GM19025 (cell line): ENCODE data around the gene ANKS1B.
"Not testable (repeated sequence)": the region's sequence is repeated elsewhere in the genome, so short reads cannot be mapped to it uniquely, and the experiment has no call there.

Source experiments
- ATAC-seq: cut with Tn5 transposase; IDR thresholded peaks from one replicate; pipeline ENCODE4 v1.9.1; 2021; ENCODE audit warnings: mild to moderate bottlenecking, low read depth, moderate library complexity; ENCODE audit not compliant: unreplicated experiment

Gene ANKS1B

GRCh38 chr12:98755855-98756254 is 1228.9 kb downstream of the ANKS1B start:
- not testable (repeated sequence) for ATAC-seq

DNA sequence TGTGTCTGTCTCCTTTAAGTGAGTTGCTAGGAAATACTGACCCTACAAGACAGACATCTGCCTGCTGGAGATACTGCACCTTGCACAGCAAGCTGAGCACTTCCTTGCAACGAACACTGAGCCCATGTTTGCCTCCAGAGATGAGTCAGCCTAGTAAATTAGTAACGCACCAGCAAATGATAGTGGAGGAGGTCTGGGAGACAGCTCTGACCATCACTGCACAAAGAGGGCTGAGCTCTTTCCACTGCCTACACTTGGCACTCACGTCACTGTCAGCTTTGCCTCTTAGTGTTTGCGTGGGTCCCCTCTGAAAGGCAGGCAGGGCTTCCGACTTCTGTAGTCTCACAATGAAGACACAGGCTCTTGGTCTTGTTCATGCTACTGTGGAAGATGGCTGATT is 1230.6 kb downstream of the ANKS1B start:
- ATAC-seq, result peak; percentile 98

GRCh38 chr12:98752726-98753125 is 1232.0 kb downstream of the ANKS1B start:
- ATAC-seq, result no peak

DNA sequence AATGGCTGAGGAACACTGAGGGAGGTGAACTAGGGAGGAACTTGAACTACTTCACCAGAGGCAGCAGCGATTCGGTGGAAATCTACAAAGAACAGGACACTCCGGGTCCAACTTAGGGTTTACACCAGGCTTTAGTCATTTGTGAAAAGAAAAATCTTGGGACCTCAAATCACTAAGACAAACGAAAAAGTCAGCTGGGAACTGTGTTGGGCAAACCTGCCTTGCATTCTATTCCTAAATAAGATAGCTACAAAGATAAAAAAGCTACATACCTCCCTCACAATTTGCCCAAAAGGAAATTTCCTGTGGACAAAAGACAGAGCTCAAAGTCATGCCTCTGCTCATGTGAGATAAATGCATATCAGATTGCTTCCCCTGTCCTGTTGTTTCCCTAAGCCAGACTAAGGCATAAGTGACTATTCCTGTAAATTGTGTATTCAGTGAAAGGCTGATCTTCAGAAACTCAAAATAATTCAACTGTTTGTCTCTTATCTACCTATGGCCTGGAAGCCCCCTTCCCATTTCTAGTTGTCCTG is 1233.1 kb downstream of the ANKS1B start:
- ATAC-seq, result no peak

- ATAC-seq, result no peak
These were observed 1234.2 kb downstream of the ANKS1B start for GRCh38 chr12:98750511-98750910.

GRCh38 chr12:98748463-98748862 is 1236.3 kb downstream of the ANKS1B start:
- ATAC-seq, result no peak

DNA sequence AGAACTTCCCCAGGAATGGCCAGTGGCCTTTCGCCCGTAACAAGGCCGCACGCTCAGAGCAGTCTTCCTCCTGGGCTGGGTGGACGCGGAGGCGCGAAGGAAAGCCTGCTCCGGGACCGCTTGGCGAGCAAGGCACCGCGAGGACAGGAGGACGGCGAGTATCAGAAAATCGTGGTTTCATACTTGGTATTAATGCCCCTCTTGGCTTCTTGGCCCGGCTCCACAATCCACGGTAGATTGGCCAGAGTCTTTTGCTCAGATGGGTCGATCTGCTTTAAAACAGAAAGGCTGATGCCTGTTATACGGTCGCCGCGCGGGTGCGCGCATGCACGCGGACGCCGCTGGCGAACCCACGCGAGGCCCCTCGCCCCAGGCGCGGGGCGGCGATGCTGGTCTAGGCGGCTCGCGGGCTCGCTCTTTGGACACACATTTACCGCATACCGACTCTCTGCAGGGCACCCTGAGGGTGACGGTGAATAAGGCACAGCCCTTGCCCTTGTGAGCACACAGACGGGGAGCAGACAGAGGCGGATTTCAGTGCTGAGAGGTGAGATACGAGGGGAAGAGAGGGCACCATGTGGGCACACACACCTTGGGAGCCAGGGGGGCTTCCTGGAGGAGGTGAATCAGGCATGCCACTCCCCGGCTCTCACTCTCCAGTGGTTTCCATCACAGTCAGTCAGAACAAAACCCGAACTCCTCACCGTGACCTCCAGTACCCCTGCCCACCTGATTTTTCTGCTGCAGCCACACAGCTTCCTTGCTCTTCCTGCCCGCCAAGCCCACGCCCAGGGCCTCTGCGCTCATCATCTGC is 1239.0 kb downstream of the ANKS1B start:
- ATAC-seq, result peak; percentile 72

DNA sequence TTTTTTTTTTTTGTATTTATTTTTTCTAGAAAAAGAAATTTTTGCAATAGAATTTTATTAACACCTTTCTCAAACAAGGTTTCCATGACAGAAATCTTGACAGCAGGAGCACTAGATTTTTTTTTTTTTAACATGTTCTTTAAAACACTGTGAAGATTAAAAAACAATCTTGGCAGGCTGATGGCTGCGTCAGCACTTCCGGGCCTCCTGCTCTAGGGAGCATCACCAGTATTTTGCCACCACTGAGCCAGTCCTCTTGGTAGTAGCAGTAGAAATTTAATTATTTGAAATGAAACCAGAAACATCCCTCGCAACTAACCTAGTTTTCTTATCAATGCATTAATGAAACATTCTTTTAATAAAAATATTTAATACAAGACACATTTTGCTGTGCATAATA is 1240.1 kb downstream of the ANKS1B start:
- no peak for ATAC-seq

DNA sequence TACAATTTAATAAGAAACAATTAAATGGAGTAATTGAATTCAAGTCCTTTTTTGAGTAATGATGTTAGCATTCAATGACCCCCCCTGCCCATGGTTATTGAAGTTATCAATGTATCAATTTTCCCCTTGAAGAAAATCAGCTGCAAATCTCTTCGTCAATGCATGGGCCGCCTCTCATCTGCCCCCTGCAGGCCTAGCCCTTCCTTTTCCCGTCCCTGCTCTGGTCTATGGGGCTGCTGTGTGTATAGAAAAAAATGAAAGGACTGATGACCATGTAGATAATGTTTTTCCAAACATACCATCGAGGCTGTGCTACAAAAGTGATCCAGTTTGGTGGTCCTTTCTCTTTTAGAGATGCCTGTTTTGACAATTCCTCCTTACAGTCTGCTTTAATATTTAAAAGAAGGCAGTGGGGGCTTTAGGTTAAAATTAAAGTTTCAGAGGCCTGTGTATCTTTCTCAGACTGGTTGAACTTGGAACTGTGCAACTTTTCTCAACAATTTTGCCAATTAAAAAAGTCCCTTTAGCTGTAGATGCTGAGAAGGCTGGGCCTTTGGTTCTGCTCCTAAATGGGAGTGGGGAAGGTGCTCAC is 1241.3 kb downstream of the ANKS1B start:
- ATAC-seq, result no peak

DNA sequence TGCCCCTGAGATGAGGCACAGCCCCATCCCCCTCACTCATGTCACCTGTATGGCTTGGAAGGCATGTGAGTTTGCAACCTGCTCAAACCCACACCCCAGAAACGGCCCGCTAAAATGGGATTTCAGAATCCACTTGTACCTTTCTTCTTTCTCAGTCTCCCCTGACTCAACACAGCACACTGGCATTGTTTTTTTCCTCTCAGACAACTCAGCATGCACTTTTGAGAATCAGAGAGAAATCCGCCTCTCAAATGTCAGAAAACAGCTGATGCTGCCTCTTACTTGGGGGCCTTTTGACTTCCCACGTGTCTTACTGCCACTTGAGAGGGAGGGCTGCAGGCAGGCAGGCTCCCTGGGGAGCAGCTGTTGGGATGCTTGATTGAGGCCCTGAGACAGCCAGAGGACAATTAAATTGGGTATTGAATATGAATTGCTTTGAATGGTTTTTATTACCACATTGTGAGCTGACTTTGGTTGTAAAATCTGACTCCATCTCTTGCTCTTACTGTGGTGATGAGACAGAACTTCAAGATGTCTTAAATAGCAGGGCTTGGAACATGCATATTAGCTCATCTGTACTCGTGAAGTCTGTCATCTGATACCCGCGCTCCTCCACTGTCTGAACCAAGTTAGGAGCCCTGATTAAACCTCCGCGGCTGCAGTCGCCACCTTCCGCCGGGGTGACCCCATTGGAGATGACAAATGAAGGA is 1243.0 kb downstream of the ANKS1B start:
- no peak for ATAC-seq

DNA sequence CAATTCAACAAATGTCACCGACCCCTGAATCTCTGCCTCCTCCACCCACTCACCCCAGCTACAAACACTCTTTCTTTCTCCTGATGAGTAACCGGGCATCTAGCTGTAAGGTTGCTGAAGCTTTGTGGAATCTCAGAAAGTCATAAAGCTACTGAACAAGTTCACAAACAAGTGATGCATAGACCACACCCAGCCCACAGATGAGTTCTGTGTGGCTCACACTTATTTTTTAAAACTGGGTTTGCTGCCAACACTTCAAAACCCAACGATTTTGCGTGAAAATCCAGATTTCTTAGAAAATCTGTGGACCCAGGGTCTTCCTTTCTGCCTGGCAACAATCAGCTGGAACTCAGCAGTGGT is 1243.6 kb downstream of the ANKS1B start:
- ATAC-seq, result no peak

DNA sequence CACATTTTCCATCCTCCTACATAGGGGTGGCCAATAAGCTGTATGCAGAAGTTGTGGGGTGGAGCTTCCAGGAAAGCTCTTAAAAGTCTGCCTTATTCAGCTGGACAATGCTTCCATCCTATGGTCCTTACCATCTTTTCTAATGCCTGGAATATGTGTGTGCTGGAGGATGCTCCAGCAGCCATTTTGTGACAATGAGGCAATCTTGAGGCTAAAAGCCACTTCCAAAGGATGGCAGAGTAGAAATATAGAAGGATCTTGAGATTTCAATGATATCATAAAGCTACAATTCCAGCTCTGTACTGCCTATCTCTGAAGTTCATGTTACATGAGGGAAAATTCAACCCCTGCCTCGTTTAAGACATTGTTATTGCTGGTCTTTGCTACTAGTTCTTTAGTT is 1244.0 kb downstream of the ANKS1B start:
- ATAC-seq, result no peak

DNA sequence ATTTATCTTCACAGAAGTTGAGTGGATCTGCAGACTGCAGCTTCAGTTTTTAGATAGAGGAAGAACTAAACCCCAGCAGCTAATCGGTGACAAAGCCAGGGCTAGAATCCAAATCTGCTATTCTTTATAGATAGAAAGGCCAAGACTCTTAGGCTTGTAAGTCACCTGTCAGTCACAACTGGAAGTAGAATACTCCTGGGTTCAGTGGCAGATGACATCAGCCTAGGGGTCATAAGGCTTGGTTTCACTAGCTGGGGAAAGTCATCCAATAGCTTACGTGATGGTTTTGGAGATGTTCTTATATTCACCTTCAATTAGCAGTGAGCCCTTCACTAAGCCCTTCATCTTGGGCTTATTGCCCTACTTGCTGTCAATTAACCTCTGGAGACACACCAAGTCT is 1246.2 kb downstream of the ANKS1B start:
- ATAC-seq, result no peak

DNA sequence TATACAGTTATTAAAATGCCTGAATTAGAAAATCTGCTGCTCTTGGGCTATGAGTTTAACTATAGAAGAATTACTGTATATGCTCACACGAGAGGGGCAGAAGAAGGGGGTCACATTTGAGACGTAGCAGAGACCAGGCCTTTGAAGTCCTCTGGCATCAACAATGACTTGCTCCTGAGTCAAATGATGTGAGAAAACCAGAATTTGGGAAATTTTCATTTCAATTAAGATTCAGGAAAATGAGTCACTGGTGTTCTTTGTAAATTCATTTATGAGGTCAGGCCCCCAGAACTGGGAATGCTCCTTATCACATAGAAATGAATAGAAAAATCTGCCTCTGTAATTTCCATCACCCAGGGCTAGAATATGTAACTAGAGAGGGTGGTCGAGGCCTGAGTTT is 1246.7 kb downstream of the ANKS1B start:
- no peak for ATAC-seq

- no peak for ATAC-seq
These were observed 1247.4 kb downstream of the ANKS1B start for GRCh38 chr12:98737322-98737712.

- ATAC-seq, result no peak
These were observed 1248.1 kb downstream of the ANKS1B start for GRCh38 chr12:98736352-98737321.

GRCh38 chr12:98735821-98736220 is 1248.9 kb downstream of the ANKS1B start:
- no peak for ATAC-seq

GRCh38 chr12:98733667-98734350 is 1250.9 kb downstream of the ANKS1B start:
- ATAC-seq, result no peak

DNA sequence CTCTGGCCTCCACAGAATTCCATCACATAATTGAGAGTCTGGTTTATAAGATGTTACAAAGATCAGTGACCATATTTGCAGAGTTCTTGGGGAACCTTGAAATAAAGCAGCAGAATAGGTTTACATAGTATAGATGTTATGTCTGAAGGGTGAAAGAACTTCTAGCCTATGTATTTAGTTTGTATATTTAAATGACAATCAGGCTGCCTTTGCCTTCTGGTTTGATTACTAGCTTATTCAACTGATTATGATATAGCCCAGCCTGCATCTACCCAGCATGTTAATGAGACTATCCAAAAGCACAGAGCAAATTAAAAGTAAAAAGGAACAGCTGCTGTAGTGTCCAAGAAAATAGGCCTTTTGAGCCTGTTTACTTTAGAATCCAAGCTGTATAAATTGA is 1254.3 kb downstream of the ANKS1B start:
- no peak for ATAC-seq

DNA sequence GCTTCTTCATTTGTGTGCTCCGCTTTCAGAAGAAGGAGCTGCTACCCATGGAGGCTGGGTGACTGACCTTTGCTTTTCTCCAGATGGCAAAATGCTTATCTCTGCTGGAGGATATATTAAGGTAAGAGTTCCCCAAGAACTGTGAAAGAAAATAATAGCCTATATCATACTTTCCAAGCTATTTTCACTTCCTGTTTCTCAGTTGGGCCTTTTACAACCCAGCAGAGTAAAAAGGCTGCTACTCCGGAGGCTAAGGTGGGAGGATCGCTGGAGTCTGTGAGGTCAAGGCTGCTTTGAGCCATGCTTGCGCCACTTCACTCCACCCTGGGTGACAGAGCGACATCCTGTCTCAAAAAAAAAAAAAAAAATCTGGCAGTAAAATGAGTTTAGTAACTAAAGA is 1257.5 kb downstream of the ANKS1B start:
- no peak for ATAC-seq
